ENCODE measurements around the gene BABAM2.

- no peak for TF ChIP-seq CTCF (IDR thresholded peaks at IDR 0.05 in 4 of 5, conservative IDR thresholded peaks at IDR 0.05 in 1 of 5)
- no peak for TF ChIP-seq POLR2A (IDR thresholded peaks at IDR 0.05)
Observed at GRCh38 chr2:28054916-28055315, 164.4 kb downstream of the BABAM2 start.

Data from gastrocnemius medialis (tissue), 4 donors.